Subcutaneous adipose tissue (tissue), 4 donors: ENCODE measurements around the gene CHRND. TPM values are rescaled to one million over a fixed set of nuclear protein-coding genes. Genes with fewer than 3 reads are reported as not detected.

ENCODE experiments used
- total RNA-seq, 4 donors: library from RNA; depleted of rRNA; stranded (reverse); fragments of >200 nt; gene quantifications; one replicate each; pipeline ENCODE4 v1.1.0, GENCODE V29; 2016
- TF ChIP-seq, protein P1 (sequence below): fragments of 450-650 bp; IDR thresholded peaks from one replicate; pipeline ENCODE4 v1.5.1; 2016; ENCODE audit warnings: low read depth, mild to moderate bottlenecking, control low read depth, antibody characterized with exemption, moderate library complexity

The CHRND gene
- total RNA-seq, 4 donors from 2014 or later, result not detected

DNA sequence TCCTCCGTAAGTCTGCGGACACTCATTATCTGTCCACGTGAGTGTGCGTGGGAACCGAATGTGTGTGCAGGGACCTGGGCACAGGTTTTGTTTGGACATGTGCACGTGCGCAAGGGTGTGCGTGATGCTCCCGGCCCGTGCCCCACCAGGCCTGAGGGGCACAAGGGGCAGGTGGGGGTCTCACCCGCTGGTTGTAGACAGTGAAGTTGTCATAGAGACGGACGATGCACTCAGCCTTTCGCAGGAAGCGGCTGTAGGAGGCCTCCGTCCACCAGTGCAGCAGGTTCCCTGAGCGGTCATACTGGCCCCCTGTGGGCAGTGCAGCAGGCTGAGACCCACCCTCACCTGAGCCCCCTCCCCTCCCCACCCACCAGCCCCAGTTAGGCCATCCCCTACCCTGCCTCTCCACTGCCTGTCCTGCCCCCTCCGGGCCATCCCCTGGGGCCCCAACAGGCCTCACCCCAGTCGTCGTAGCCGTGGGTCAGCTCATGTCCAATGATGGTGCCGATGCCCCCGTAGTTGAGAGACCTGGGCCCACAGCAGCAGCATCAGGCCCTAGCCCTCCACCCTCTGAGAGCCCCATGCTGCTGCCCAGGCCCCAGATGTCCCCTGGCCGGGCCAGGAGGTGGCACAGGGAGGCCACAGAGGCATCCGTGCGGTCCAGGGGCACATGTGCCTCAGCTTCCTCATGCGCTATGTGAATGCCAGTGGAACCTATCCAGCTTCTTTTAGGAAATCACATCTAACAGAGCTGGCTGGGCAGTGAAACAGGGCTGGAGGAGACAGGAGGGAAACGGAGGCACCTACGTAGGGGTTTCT, 44.4 kb upstream of the CHRND start:
- TF ChIP-seq, protein P1, sequence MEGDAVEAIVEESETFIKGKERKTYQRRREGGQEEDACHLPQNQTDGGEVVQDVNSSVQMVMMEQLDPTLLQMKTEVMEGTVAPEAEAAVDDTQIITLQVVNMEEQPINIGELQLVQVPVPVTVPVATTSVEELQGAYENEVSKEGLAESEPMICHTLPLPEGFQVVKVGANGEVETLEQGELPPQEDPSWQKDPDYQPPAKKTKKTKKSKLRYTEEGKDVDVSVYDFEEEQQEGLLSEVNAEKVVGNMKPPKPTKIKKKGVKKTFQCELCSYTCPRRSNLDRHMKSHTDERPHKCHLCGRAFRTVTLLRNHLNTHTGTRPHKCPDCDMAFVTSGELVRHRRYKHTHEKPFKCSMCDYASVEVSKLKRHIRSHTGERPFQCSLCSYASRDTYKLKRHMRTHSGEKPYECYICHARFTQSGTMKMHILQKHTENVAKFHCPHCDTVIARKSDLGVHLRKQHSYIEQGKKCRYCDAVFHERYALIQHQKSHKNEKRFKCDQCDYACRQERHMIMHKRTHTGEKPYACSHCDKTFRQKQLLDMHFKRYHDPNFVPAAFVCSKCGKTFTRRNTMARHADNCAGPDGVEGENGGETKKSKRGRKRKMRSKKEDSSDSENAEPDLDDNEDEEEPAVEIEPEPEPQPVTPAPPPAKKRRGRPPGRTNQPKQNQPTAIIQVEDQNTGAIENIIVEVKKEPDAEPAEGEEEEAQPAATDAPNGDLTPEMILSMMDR, result no peak

DNA sequence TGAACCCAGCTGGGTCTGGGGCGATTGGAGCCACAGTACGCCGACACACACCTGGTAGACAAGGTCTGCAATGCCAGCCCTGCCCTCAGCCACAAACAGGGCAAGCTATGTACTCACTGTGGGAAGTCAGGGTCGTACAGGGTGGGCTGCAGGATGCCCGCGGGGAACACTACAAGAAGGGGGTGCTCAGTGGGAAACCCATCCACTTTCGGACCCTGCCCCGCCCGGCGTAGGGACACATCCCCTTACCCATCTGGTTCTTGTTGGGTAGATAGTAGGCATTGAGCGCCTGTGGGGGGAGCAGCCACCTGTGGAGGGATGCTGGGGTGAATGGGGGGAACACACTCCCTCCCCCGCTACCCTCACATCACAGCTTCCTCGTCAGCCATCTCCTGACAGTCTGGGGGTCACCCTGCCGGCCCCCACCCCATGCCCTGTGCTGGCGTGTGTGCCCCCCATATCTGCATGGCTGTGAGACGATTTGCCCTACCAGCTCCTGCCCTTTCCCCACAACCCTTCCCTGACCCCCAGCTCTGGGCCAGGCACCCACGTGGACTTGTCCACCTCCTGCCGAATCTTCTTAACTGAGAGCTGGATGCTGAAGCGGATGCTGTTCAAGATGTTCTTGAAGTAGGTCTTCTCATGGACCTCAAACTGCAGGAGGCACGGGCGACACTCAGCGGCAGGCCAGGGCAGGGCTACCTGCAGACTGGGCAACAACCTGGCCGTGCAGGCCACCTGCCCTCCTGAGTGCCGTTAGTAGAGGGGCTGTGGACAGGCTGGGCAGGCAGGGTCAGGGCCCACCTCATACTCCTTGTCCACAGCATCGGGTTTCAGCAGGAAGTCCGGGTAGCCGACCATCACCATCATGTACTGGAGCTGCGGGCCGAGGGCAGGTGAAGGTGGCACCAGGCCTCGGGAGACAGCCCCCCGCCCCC, 43.4 kb upstream of the CHRND start:
- TF ChIP-seq, protein P1, result no peak

- TF ChIP-seq, protein P1, result no peak
Observed at GRCh38 chr2:232483311-232483922, 42.5 kb upstream of the CHRND start.

- TF ChIP-seq, protein P1, result no peak
Observed at GRCh38 chr2:232483923-232484627, 41.9 kb upstream of the CHRND start.

DNA sequence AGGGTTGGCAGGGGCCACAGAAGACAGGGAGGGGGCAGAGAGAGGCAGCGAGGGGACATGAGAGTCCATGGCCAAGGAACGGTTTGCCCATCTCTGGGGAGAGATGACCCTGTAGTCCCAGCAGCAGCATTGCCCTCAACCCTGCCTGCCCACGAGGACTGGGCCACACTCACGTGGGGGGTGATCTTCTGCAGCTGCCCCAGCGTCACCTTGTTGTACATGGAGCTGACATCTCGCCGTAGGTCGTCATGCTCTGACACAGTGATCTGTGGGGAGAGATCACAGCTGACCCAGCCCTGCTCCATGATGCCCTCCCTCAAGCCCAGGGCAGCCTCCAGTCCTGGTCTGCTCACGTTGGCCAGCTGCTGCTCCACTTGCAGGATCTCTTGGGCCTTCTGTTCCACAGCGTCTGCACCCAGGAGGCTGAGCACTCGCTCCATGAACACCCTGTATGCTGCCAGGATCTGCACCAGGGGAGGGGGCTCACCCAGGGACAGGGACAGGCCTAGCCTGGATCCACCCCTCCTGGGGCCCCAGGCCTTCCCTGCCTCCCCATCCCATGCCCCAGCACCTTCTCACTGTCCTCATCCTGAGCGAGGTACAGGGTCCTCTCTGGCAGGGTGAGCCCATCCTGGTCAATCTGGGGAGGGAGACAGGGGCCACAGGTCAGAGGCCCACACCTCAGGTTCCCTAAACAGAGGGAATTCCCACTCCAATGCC, 41.2 kb upstream of the CHRND start:
- TF ChIP-seq, protein P1, result no peak

- TF ChIP-seq, protein P1, result no peak
Observed at GRCh38 chr2:232485348-232485756, 40.6 kb upstream of the CHRND start.
